K562 (cell line): Measurements from ENCODE around the gene FANCC.

ENCODE experiments used
- CHD4 ChIP-seq: fragments of 200-600 bp; sonication (generic); IDR thresholded peaks from 3 replicates; pipeline ENCODE4 v1.6.1; 2012; ENCODE audit warnings: low read depth, mild to moderate bottlenecking, mixed read lengths, low read length, inconsistent platforms; ENCODE audit not compliant: insufficient read depth, insufficient replicate concordance, poor library complexity, severe bottlenecking
- CREB1 ChIP-seq, 2 experiments: sonication (generic) in 1 of 2; formaldehyde crosslinking in 1 of 2; IDR thresholded peaks; 2 replicates each; pipeline versions ENCODE4 v1.6.1 to v1.8.0; 2012 to 2022; ENCODE audit warnings: inconsistent platforms in 1 of 2, mild to moderate bottlenecking in 1 of 2, missing genetic modification reagents in 1 of 2, moderate library complexity in 1 of 2
- FIP1L1 ChIP-seq: fragments of 200-400 bp; formaldehyde crosslinking; IDR thresholded peaks from 2 replicates; pipeline ENCODE4 v1.6.1; 2018; ENCODE audit warnings: mild to moderate bottlenecking, low read depth, low read length; ENCODE audit not compliant: poor library complexity, severe bottlenecking
- KLF1 ChIP-seq: fragments of 450-650 bp; IDR thresholded peaks from 2 replicates; pipeline ENCODE4 v1.6.1; 2016; ENCODE audit warnings: missing genetic modification characterization, missing compliant biosample characterization
- RFX5 ChIP-seq: IDR thresholded peaks from 2 replicates; pipeline ENCODE4 v1.6.1; 2011; ENCODE audit warnings: low read depth, mild to moderate bottlenecking, improper control_type of control experiment, low read length
- SMAD3 ChIP-seq: fragments of 450-650 bp; formaldehyde crosslinking; conservative IDR thresholded peaks from 2 replicates; pipeline ENCODE4 v1.4.0; 2020; ENCODE audit warnings: mild to moderate bottlenecking
- ZFP91 ChIP-seq: sonication (generic); formaldehyde crosslinking; IDR thresholded peaks from 2 replicates; pipeline ENCODE4 v1.8.0; 2022; ENCODE audit warnings: mild to moderate bottlenecking, missing genetic modification reagents
- ZNF830 ChIP-seq: fragments of 250-450 bp; sonication (Bioruptor Pico); IDR thresholded peaks from 2 replicates; pipeline ENCODE4 v1.5.0; 2021; ENCODE audit warnings: mild to moderate bottlenecking

- TF ChIP-seq RFX5 = no peak
- no peak for TF ChIP-seq SMAD3 (CRISPR knock-in tag)
- TF ChIP-seq CHD4 = no peak
- no peak for TF ChIP-seq FIP1L1
- TF ChIP-seq ZFP91 (CRISPR knock-in tag) = no peak
- no peak for TF ChIP-seq ZNF830 (CRISPR knock-in tag)
- no peak for TF ChIP-seq KLF1 (tag)
- TF ChIP-seq CREB1 (IDR thresholded peaks at IDR 0.05) = no peak
- no peak for TF ChIP-seq CREB1 (CRISPR knock-in tag; IDR thresholded peaks at IDR 0.05)
Observed at GRCh38 chr9:95071925-95072324, 245.6 kb downstream of the FANCC start.
